Skeletal muscle satellite cell (primary cell): ENCODE data around the gene DGKA. TPM values are rescaled to one million over a fixed set of nuclear protein-coding genes. Genes with fewer than 3 reads are reported as not detected.

Source experiments
- H3K27me3 ChIP-seq: 2 replicates; pipeline ENCODE4 v1.7.0; 2013; ENCODE audit warnings: low read length; ENCODE audit not compliant: control insufficient read depth, insufficient read depth
- H3K36me3 ChIP-seq: 2 replicates; pipeline ENCODE4 v1.7.0; 2013; ENCODE audit warnings: mild to moderate bottlenecking, control low read depth, low read length; ENCODE audit not compliant: insufficient read depth
- H3K4me1 ChIP-seq: 2 replicates; pipeline ENCODE4 v1.7.0; 2013; ENCODE audit warnings: low read length; ENCODE audit not compliant: control insufficient read depth, insufficient read depth
- H3K4me2 ChIP-seq: 2 replicates; pipeline ENCODE4 v1.7.0; 2013; ENCODE audit warnings: mild to moderate bottlenecking, low read length
- H3K4me3 ChIP-seq: 2 replicates; pipeline ENCODE4 v1.7.0; 2013; ENCODE audit warnings: low read length
- H3K9ac ChIP-seq: 2 replicates; pipeline ENCODE4 v1.7.0; 2013; ENCODE audit warnings: mild to moderate bottlenecking, low read depth, low read length, moderate library complexity
- H3K9me3 ChIP-seq: replicated peaks from 2 replicates; pipeline ENCODE4 v1.7.0; 2013; ENCODE audit warnings: mild to moderate bottlenecking, control low read depth, low read length
- total RNA-seq: library from RNA; depleted of rRNA; stranded (reverse); fragments of >200 nt; gene quantifications from 2 replicates; pipeline ENCODE4 v1.2.3, GENCODE V29; 2012; rRNA removed

The DGKA gene
- 20.8 and 26.9 TPM in 2 replicates for total RNA-seq

GRCh38 chr12:55930771-55931316 lies at the start of gene DGKA:
TSS of gene DGKA (plus strand) at chr12:55931162. CDS start at chr12:55936504, 5,342 bp downstream.
- peak within 1 kb of the TSS; percentile 96 for H3K4me2 ChIP-seq
- no peaks in the 10 kb centered on the region for H3K36me3 ChIP-seq
- H3K4me3 ChIP-seq: peak within 1 kb of the TSS; percentile 89
- H3K9me3 ChIP-seq: no peaks in the 10 kb centered on the region
- H3K27me3 ChIP-seq: no peaks in the 10 kb centered on the region
- H3K9ac ChIP-seq: peak within 1 kb of the TSS; percentile 87
- peaks cover 41% of the 10 kb centered on the region for H3K4me1 ChIP-seq

GRCh38 chr12:55885113-55885512 lies 45.8 kb upstream of the DGKA start:
- Histone ChIP-seq H3K9me3 (no peaks in the 10 kb centered on the region), H3K27me3 (no peaks in the 10 kb centered on the region), H3K9ac (no peak overlapping the region), H3K4me3 (no peak overlapping the region), H3K4me2 (no peak overlapping the region), H3K4me1 (no peaks in the 10 kb centered on the region), H3K36me3 (no peaks in the 10 kb centered on the region)

- Histone ChIP-seq H3K36me3 (no peaks in the 10 kb centered on the region), H3K27me3 (no peaks in the 10 kb centered on the region), H3K4me1 (no peaks in the 10 kb centered on the region), H3K9ac (no peak overlapping the region), H3K4me2 (no peak overlapping the region), H3K4me3 (no peak overlapping the region), H3K9me3 (no peaks in the 10 kb centered on the region)
These were observed 39.7 kb upstream of the DGKA start for GRCh38 chr12:55891310-55891709.

GRCh38 chr12:55893723-55894122 lies 37.2 kb upstream of the DGKA start:
- H3K9me3 ChIP-seq: no peaks in the 10 kb centered on the region
- no peaks in the 10 kb centered on the region for H3K27me3 ChIP-seq
- H3K36me3 ChIP-seq: no peaks in the 10 kb centered on the region
- no peak overlapping the region for H3K4me3 ChIP-seq
- no peak overlapping the region for H3K9ac ChIP-seq
- no peak overlapping the region for H3K4me2 ChIP-seq
- no peaks in the 10 kb centered on the region for H3K4me1 ChIP-seq

DNA sequence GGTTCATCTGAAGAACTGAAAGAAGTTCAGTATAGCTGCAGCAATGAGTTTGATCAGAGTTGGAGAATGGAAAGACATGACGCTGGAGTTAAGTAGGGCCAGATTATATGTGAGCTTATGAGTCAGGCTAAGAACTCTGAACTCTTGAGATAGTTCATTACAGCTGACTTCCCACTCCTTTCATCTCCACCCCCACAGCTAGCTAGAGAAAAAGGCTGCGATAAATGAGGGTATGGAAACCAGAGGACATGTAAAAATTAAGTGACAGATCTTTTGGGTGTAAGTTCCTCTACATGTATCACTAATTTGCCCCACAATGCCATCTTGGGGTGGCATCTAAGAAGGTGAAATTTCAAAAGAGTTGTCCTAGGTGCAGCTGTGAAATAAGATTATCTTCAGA lies 31.9 kb upstream of the DGKA start:
- no peak overlapping the region for H3K4me3 ChIP-seq
- H3K27me3 ChIP-seq: no peaks in the 10 kb centered on the region
- H3K4me2 ChIP-seq: no peak overlapping the region
- H3K36me3 ChIP-seq: peaks cover 18% of the 10 kb centered on the region
- H3K9ac ChIP-seq: peak overlapping the region; percentile 1
- peaks cover 7% of the 10 kb centered on the region for H3K4me1 ChIP-seq
- no peaks in the 10 kb centered on the region for H3K9me3 ChIP-seq

- Histone ChIP-seq H3K4me2 (no peak overlapping the region), H3K9me3 (no peaks in the 10 kb centered on the region), H3K4me3 (no peak overlapping the region), H3K9ac (no peak overlapping the region), H3K27me3 (no peaks in the 10 kb centered on the region), H3K4me1 (peaks cover 14% of the 10 kb centered on the region), H3K36me3 (peaks cover 18% of the 10 kb centered on the region)
These were observed 29.0 kb upstream of the DGKA start for GRCh38 chr12:55901881-55902490.

DNA sequence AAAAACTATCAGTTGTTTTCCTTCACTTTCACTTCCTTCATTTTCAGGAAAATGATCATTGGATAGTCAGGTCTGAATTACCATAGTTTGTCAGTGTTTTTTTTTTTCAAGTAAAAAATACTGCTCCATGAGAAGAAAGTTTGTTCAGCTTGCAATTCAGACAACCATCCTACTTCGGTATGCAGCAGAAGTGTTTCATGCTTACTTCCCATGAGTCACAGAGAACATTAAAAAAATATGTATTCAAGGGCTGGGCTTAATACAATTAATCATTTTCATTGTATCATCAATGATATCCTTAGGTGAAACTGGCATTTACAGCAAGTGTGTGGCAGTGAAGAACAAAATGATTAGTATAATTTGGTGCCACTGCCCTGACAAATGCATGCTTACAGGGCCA lies 24.9 kb upstream of the DGKA start:
- no peak overlapping the region for H3K4me3 ChIP-seq
- H3K4me2 ChIP-seq: no peak overlapping the region
- no peaks in the 10 kb centered on the region for H3K27me3 ChIP-seq
- H3K36me3 ChIP-seq: peaks cover 15% of the 10 kb centered on the region
- H3K9me3 ChIP-seq: no peaks in the 10 kb centered on the region
- H3K4me1 ChIP-seq: peaks cover 12% of the 10 kb centered on the region
- H3K9ac ChIP-seq: no peak overlapping the region

DNA sequence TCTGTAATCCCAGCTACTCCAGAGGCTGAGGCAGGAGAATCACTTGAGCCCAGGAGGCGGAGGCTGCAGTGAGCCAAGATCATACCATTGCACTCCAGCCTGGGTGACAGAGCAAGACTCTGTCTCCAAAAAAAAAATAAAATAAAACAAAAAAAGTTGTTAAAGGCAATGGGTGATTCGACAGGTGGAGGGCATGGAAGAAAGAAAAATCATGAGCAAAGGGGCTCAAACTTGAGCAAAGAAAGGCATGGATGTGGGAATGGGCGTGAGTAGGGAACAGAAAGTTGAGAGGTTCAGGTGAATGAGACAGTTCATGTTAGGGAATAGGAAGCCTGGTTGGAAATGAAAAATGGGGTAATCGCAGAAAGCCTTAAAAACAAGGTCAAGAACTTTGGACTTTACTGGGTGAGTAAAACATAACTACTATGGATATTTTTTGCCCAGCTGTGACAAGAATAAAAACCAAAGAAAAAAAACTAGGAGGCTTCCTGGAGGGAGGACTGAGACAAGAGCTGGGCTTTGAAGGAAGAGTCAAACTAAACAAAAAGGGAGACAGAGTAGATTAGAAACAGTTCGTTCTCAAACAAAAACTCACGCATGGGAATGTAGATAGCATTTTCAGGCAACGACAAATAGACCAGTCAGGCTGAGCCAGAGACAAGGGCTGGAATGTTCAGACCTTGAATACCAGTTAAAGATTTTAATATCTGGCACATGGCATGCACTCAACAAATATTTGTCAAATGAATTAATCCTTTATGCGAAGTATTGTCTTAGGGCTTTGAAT lies 22.0 kb upstream of the DGKA start:
- Histone ChIP-seq H3K27me3 (no peaks in the 10 kb centered on the region), H3K9me3 (no peaks in the 10 kb centered on the region), H3K4me1 (peaks cover 12% of the 10 kb centered on the region), H3K9ac (peak overlapping the region; percentile 58), H3K4me2 (peak overlapping the region; percentile 9), H3K4me3 (no peak overlapping the region), H3K36me3 (peaks cover 9% of the 10 kb centered on the region)

DNA sequence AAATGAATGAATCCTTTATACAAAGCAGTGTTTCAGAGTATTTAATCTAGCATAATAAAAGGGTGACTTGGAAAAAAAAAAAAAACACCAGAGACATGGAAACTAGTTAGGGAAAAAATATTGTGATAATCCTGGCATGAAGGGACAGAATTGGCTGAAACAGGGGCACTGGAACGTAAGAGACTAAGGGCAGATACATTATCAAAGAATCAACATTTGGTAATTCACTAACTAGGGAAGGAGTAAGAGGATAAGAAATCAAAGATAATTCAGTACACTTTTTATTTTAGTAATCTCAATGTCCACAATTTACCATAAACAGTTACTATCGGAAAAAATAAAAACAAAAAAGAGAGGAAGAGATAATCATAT lies 21.5 kb upstream of the DGKA start:
- Histone ChIP-seq H3K27me3 (no peaks in the 10 kb centered on the region), H3K9ac (peak overlapping the region; percentile 58), H3K4me3 (no peak overlapping the region), H3K9me3 (no peaks in the 10 kb centered on the region), H3K4me2 (peak overlapping the region; percentile 9), H3K4me1 (peaks cover 13% of the 10 kb centered on the region), H3K36me3 (peaks cover 15% of the 10 kb centered on the region)

GRCh38 chr12:55912908-55913307 lies 18.1 kb upstream of the DGKA start:
- Histone ChIP-seq H3K27me3 (no peaks in the 10 kb centered on the region), H3K9ac (no peak overlapping the region), H3K9me3 (no peaks in the 10 kb centered on the region), H3K4me2 (no peak overlapping the region), H3K36me3 (peaks cover 16% of the 10 kb centered on the region), H3K4me1 (peaks cover 16% of the 10 kb centered on the region), H3K4me3 (no peak overlapping the region)

DNA sequence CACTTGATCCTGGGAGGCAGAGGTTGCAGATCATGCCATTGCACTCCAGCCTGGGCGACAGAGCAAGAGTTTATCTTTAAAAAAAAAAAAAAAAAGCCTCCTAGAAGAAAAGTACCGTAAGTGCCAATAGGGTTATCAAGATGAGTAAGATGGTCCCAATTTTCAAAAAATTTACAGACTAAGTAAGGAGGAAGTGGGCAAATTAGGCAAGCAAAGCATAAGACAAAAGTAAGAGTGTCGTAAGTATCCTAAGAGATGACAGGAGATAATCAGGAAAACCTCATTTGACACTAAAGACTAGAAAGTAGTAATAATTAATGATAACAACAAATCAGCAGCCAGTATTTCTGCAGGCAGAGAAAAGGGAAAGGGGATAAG lies 15.5 kb upstream of the DGKA start:
- peaks cover 25% of the 10 kb centered on the region for H3K4me1 ChIP-seq
- no peak overlapping the region for H3K4me2 ChIP-seq

More for the DNA sequence above, 15.5 kb upstream of the DGKA start:
- H3K9ac ChIP-seq: no peak overlapping the region
- no peaks in the 10 kb centered on the region for H3K9me3 ChIP-seq
- H3K27me3 ChIP-seq: no peaks in the 10 kb centered on the region
- peaks cover 16% of the 10 kb centered on the region for H3K36me3 ChIP-seq
- H3K4me3 ChIP-seq: no peak overlapping the region
